ENCODE data around the gene PPEF2.

Gene PPEF2

GRCh38 chr4:75904076-75904475 is 1.8 kb upstream of the PPEF2 start:
- DNase-seq (ENCODE audit: low read depth): no peak
- TF ChIP-seq CTCF (conservative IDR thresholded peaks at IDR 0.05; ENCODE audit: control insufficient read depth, insufficient read depth, low read depth, low read length): no peak
- H3K4me3 ChIP-seq (ENCODE audit: control insufficient read depth, low read depth, low read length): no peak overlapping the region

GRCh38 chr4:75898536-75898935 is 3.7 kb downstream of the PPEF2 start:
- no peak for DNase-seq (ENCODE audit: low read depth)
- no peak for TF ChIP-seq CTCF (conservative IDR thresholded peaks at IDR 0.05; ENCODE audit: control insufficient read depth, insufficient read depth, low read depth, low read length)
- H3K4me3 ChIP-seq (ENCODE audit: control insufficient read depth, low read depth, low read length): no peak overlapping the region

GRCh38 chr4:75895744-75896314 is 6.4 kb downstream of the PPEF2 start:
- DNase-seq (ENCODE audit: low read depth): peak; percentile 38
- no peak overlapping the region for H3K4me3 ChIP-seq (ENCODE audit: control insufficient read depth, low read depth, low read length)
- TF ChIP-seq CTCF (conservative IDR thresholded peaks at IDR 0.05; ENCODE audit: control insufficient read depth, insufficient read depth, low read depth, low read length): peak; percentile 63

- DNase-seq (ENCODE audit: low read depth): no peak
- peak; percentile 25 for TF ChIP-seq CTCF (conservative IDR thresholded peaks at IDR 0.05; ENCODE audit: control insufficient read depth, insufficient read depth, low read depth, low read length)
- no peak overlapping the region for H3K4me3 ChIP-seq (ENCODE audit: control insufficient read depth, low read depth, low read length)
Observed at GRCh38 chr4:75892508-75892907, 9.7 kb downstream of the PPEF2 start.

GRCh38 chr4:75891611-75892010 is 10.6 kb downstream of the PPEF2 start:
- H3K4me3 ChIP-seq (ENCODE audit: control insufficient read depth, low read depth, low read length): no peak overlapping the region
- DNase-seq (ENCODE audit: low read depth): no peak
- TF ChIP-seq CTCF (conservative IDR thresholded peaks at IDR 0.05; ENCODE audit: control insufficient read depth, insufficient read depth, low read depth, low read length): no peak

- no peak overlapping the region for H3K4me3 ChIP-seq (ENCODE audit: control insufficient read depth, low read depth, low read length)
- DNase-seq (ENCODE audit: low read depth): no peak
- TF ChIP-seq CTCF (conservative IDR thresholded peaks at IDR 0.05; ENCODE audit: control insufficient read depth, insufficient read depth, low read depth, low read length): no peak
Observed at GRCh38 chr4:75889537-75890199, 12.6 kb downstream of the PPEF2 start.
